ENCODE data around the gene IL16.
"Not testable (repeated sequence)": the region's sequence is repeated elsewhere in the genome, so short reads cannot be mapped to it uniquely, and the experiment has no call there.

The IL16 gene

DNA sequence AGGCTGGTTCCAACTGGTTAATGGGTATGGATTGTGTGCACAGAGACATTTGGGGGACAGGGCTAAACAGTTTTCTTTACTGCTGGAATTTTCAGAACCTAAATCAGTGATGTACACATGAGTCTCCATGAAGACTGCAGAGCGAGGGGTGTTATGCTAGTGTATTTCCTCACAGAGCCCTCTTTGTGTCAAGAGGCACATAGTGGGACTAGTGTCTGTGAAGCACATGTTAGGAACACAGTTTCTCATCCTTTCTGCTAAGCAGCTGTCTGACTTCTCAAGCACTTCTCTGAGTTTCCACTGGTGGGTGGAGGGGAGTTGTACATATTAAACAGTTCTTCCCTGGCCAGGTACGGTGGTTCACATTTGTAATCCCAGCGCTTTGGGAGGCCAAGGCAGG, 136.7 kb downstream of the IL16 start:
- H3K4me1 Mint-ChIP-seq (ENCODE audit: low read depth): peaks cover 7% of the 10 kb centered on the region
- no peaks in the 10 kb centered on the region for H3K9me3 Mint-ChIP-seq
- H3K27ac Mint-ChIP-seq: no peak overlapping the region
- no peaks in the 10 kb centered on the region for H3K36me3 Mint-ChIP-seq (ENCODE audit: low read depth)
- H3K27me3 Mint-ChIP-seq (ENCODE audit: low read depth): no peaks in the 10 kb centered on the region
- no peak overlapping the region for H3K4me3 Mint-ChIP-seq

DNA sequence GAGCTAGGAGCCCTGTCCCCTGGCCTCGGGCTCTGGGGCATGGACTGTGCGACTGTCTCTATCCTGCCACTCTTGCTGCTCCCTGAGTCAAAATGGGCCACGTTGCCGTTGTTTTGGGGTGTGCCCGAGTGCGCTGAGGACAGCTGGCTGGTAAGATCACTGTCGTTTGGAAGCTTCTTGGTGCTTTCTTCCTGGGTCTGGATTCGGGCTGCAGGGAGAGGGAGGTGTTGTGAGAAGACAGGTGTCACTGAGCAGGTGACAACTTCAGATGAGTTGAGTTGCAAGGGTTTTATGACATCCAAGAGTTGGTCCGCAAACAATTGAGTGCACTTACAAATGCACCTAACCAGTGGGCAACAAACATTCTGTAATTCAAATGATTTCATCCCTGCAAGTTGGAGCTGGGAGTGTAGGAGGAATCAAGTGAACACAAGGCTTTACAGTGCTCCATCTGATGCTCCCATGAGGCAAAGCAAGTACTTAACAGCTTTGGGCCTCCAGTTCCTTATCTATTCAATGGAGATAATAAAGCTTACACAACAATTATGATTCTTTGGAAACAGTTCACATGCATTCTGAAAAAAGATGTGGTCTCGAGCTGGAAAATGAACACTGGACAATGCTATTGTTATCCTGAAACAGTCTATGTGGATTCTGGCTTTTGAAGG, 138.2 kb downstream of the IL16 start:
- H3K27me3 Mint-ChIP-seq (ENCODE audit: low read depth): peaks cover 4% of the 10 kb centered on the region
- H3K4me1 Mint-ChIP-seq (ENCODE audit: low read depth): peaks cover 7% of the 10 kb centered on the region
- no peak overlapping the region for H3K27ac Mint-ChIP-seq
- H3K4me3 Mint-ChIP-seq: no peak overlapping the region
- H3K36me3 Mint-ChIP-seq (ENCODE audit: low read depth): no peaks in the 10 kb centered on the region
- no peaks in the 10 kb centered on the region for H3K9me3 Mint-ChIP-seq

DNA sequence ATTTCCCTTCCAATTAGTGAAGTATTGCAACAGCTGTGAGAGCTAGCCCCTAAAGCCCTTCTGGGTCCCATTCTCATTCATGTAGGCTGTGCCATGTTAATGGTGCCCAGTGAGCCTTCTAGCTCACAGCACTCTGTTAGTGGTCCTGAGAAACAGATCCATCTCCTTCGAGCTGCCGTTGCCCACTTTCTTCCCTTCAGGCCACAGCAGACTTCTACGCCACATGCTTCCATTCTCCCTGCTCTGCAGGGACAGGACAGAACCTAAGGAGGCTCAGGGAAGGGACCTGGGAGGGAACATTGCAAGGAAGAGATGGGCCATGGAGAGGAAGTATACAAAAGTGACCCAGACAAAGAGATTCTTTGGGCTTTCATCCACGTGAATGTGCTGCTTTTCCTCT, 139.0 kb downstream of the IL16 start:
- Mint-ChIP-seq H3K4me1 (ENCODE audit: low read depth) (peaks cover 7% of the 10 kb centered on the region), H3K4me3 (no peak overlapping the region), H3K27ac (no peak overlapping the region), H3K36me3 (ENCODE audit: low read depth) (no peaks in the 10 kb centered on the region), H3K9me3 (no peaks in the 10 kb centered on the region), H3K27me3 (ENCODE audit: low read depth) (peaks cover 6% of the 10 kb centered on the region)

DNA sequence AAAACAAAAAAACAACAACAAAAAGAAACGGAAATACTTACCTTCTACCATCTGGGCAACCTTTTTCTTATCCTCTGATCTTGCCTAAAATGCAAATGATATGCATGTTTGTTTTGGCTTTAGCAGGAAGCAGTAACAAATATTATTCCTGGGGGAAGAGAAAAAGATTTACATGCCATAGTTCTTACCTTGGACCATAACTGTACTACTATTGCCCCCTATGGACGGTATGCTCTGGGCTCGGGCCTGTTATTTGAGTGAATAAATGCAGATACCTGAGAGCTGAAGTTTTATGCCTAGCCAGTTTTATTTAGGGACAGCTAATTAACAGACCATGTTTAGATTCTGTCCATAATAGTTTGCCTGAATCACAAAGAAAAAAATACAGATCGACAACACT, 139.9 kb downstream of the IL16 start:
- Mint-ChIP-seq H3K4me3 (no peak overlapping the region), H3K27ac (no peak overlapping the region), H3K4me1 (ENCODE audit: low read depth) (peaks cover 3% of the 10 kb centered on the region), H3K27me3 (ENCODE audit: low read depth) (peaks cover 12% of the 10 kb centered on the region), H3K36me3 (ENCODE audit: low read depth) (no peaks in the 10 kb centered on the region), H3K9me3 (no peaks in the 10 kb centered on the region)

DNA sequence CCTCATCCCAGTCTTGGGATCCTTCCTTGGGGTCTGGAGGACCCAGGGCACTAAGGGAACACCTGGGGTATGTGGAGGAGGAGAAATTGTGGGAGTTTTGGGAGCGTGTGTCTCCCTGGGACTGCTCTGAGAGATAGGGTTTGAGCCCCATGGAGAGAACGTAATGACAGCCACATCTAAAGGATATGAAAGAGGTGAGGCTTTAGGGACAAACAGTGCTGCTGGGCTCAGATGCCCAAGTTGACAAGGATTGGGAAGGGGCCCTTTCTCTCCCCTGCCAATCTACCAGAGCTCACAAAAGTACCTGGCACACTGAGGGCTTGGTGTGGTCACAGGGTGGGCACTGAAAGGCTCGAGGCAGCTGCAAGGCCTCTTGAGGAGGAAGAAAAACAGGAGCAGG, 140.6 kb downstream of the IL16 start:
- H3K27ac Mint-ChIP-seq: no peak overlapping the region
- peaks cover 3% of the 10 kb centered on the region for H3K4me1 Mint-ChIP-seq (ENCODE audit: low read depth)
- H3K36me3 Mint-ChIP-seq (ENCODE audit: low read depth): no peaks in the 10 kb centered on the region
- no peaks in the 10 kb centered on the region for H3K9me3 Mint-ChIP-seq
- peaks cover 12% of the 10 kb centered on the region for H3K27me3 Mint-ChIP-seq (ENCODE audit: low read depth)
- H3K4me3 Mint-ChIP-seq: no peak overlapping the region

DNA sequence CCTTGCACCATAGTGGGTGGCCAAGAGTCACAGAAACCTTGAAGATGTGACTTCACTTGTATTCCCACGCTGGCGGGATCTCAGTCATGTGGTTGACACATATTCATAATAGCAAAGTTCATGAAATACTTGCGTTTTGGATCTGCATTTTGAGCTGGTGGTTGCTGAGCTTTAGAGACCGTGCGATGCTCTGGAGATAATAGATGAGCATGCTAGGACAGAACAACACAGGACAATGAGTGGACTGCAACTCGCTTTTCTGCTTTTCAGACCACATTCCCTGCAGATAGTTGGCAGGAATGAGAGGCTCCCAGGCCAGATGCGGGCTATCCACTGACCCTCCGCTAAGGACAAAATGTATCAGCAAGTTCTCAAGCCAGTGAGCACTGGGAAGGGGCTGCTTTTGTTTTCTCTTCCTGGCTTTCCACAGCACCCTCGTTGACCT, 141.1 kb downstream of the IL16 start:
- Mint-ChIP-seq H3K36me3 (ENCODE audit: low read depth) (no peaks in the 10 kb centered on the region), H3K27ac (no peak overlapping the region), H3K9me3 (no peaks in the 10 kb centered on the region), H3K4me3 (no peak overlapping the region), H3K4me1 (ENCODE audit: low read depth) (peaks cover 3% of the 10 kb centered on the region), H3K27me3 (ENCODE audit: low read depth) (peaks cover 12% of the 10 kb centered on the region)

DNA sequence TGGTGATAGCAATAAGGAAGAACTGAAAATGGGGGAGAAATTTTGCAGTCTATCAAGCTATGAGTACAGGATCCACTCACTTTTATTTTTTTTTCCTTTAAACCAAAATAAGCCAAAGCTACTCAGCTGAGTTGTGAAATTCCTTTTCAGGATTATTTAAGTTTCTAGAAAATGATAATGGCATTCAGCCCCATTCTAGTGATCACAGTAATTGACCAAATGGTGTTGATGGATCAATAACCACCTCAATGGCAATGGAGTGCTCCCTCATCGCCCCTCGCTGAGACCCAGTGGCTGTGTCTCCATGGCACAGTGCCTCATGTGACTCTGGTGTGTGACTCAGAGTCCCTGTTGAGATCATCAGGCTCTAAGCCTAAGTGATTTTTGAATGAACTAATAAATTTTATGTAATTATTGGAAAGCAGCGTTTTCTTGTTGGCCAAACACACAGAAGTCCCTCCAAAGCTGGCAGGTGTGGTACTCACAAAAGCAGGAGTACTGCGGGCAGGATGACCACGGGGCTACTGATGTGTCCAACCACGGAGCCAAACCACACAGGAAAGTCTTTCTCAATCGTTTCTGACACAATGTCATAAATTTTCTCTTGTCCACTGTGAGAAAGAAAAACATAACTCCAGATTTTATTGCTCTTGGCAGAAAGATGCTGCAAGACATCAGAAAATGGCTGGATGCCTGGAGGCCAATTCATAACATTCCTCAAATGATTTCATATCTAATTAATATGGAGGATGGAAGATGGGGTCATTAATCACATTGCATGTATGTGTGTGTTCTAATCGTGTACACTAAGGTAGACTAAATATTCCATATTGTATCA, 141.7 kb downstream of the IL16 start:
- Mint-ChIP-seq H3K36me3 (ENCODE audit: low read depth) (no peaks in the 10 kb centered on the region), H3K27me3 (ENCODE audit: low read depth) (peaks cover 12% of the 10 kb centered on the region), H3K27ac (no peak overlapping the region), H3K4me3 (no peak overlapping the region), H3K9me3 (no peaks in the 10 kb centered on the region), H3K4me1 (ENCODE audit: low read depth) (peaks cover 3% of the 10 kb centered on the region)

DNA sequence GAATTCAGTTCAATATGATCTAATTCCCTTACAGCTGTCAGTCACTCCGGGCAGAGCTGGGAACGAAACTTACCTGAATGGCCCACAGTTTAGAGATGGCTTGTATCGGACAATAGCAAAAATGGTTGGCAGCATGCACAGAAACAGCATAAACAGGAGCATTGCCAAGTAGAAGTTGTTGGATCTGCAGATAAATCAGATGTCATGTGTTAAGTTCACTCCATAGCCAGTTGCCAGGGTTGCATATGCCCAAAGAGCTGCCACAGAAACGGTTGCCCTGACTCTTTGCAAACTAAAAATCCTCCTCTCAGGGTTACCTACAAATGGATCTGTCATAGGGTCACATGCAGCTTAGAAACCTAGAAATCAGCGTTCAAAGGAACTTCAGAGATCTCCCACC, 142.6 kb downstream of the IL16 start:
- H3K36me3 Mint-ChIP-seq (ENCODE audit: low read depth): no peaks in the 10 kb centered on the region
- no peak overlapping the region for H3K27ac Mint-ChIP-seq
- H3K27me3 Mint-ChIP-seq (ENCODE audit: low read depth): peaks cover 12% of the 10 kb centered on the region
- peaks cover 3% of the 10 kb centered on the region for H3K4me1 Mint-ChIP-seq (ENCODE audit: low read depth)
- no peak overlapping the region for H3K4me3 Mint-ChIP-seq
- H3K9me3 Mint-ChIP-seq: no peaks in the 10 kb centered on the region

DNA sequence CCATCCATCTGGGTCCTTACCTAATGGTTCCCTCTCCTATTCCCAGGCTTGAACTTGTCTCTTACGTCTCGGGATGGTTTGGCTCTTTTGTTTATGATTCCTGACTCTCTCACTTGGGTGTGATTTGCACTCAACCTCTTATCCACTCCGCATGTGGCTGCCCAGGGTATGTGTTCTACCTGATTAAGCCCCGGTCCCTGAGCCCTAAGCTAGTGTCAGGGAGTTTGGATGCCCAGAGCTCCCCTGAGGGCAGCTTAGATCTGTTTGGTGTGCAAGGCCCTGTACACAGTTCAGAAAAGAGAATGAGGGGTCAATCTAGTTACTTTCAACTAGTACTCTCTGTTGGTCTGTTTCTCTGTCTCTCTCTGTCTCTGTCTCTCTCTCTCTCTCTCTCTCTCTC, 143.2 kb downstream of the IL16 start:
- peaks cover 3% of the 10 kb centered on the region for H3K4me1 Mint-ChIP-seq (ENCODE audit: low read depth)
- H3K27me3 Mint-ChIP-seq (ENCODE audit: low read depth): peaks cover 12% of the 10 kb centered on the region
- H3K36me3 Mint-ChIP-seq (ENCODE audit: low read depth): no peaks in the 10 kb centered on the region
- H3K4me3 Mint-ChIP-seq: no peak overlapping the region
- H3K27ac Mint-ChIP-seq: no peak overlapping the region
- H3K9me3 Mint-ChIP-seq: no peaks in the 10 kb centered on the region

DNA sequence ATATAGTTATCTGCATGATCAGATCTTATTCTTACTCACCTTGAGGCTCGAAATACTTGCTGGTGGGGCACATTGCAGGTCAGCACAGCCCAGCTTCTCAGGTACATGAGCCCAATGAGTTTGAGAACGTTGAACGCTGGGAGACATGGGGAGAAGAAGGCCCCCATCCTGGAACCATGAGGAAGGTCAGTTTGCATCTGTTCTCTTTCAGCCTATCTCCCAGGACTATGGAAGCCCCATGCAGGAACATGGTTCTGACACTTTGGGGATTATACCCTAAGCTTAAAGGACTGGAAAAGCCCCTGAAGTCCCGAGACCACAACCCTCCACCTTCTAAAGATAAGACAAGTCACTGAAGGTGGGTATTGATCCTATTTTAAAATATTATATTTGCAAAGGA, 144.7 kb downstream of the IL16 start:
- Mint-ChIP-seq H3K27ac (no peak overlapping the region), H3K4me1 (ENCODE audit: low read depth) (peaks cover 3% of the 10 kb centered on the region), H3K9me3 (no peaks in the 10 kb centered on the region), H3K27me3 (ENCODE audit: low read depth) (peaks cover 12% of the 10 kb centered on the region), H3K36me3 (ENCODE audit: low read depth) (no peaks in the 10 kb centered on the region), H3K4me3 (no peak overlapping the region)

DNA sequence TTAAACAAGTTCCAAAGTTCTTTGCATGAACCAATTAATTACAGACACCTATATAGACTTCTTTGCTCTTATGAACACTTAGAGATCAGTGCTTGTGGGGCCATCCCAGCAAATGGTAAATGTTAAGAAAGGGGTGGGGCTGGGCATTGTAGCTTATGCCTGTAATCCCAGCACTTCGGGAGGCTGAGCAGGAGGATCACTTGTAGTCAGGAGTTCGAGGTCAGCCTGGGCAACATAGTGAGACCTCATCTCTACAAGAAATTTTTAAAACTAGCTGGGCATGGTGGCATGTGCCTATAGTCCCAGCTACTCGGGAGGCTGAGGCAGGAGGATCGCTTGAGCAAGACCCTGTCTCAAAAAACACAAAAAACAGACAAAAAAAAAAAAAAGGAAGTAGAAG, 146.7 kb downstream of the IL16 start:
- Mint-ChIP-seq H3K9me3 (no peaks in the 10 kb centered on the region), H3K4me1 (ENCODE audit: low read depth) (no peaks in the 10 kb centered on the region), H3K4me3 (no peak overlapping the region), H3K36me3 (ENCODE audit: low read depth) (no peaks in the 10 kb centered on the region), H3K27me3 (ENCODE audit: low read depth) (peaks cover 12% of the 10 kb centered on the region), H3K27ac (no peak overlapping the region)

DNA sequence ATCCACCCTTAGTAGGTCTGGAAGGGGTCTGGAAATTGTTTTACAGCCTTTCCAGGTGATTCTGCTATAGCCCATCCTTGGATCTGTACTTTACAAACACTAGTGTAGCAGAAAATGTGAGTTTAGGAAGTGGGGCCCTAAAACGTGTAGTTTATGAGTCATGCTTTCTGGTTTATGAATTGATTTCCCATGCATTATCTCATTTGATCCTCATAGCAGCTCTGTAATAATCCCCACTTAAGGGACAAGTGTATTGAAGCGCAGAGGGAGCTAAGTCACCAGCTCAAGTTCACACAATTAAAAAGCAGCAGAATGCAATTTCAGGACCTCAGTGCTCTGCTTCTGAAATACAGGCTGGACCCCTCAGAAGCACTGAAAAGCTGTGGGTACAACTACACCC, 149.9 kb downstream of the IL16 start:
- H3K36me3 Mint-ChIP-seq (ENCODE audit: low read depth): no peaks in the 10 kb centered on the region
- H3K4me3 Mint-ChIP-seq: no peak overlapping the region
- peaks cover 4% of the 10 kb centered on the region for H3K27me3 Mint-ChIP-seq (ENCODE audit: low read depth)
- no peak overlapping the region for H3K27ac Mint-ChIP-seq
- no peaks in the 10 kb centered on the region for H3K4me1 Mint-ChIP-seq (ENCODE audit: low read depth)
- H3K9me3 Mint-ChIP-seq: no peaks in the 10 kb centered on the region

DNA sequence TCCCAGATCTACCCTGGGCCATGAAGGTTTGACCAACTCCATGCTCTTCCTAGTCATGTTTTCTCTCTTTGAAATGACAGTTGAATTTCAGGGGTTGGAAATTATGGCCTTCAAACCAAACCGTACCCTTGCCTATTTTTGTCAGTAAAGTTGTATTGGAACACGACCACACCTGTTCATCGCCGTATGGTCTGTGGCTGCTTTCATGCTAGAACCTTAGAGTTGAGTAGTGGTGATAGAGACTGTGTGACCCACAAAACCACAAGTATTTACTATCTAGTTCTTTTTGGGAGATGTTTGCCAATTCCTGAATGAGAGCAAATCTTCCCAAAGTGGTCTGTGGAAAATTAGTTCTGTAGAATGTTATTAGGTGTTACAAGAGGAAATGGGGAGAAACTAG, 151.2 kb downstream of the IL16 start:
- Mint-ChIP-seq H3K4me1 (ENCODE audit: low read depth) (no peaks in the 10 kb centered on the region), H3K4me3 (no peak overlapping the region), H3K36me3 (ENCODE audit: low read depth) (no peaks in the 10 kb centered on the region), H3K27ac (no peak overlapping the region), H3K9me3 (no peaks in the 10 kb centered on the region), H3K27me3 (ENCODE audit: low read depth) (peaks cover 4% of the 10 kb centered on the region)

DNA sequence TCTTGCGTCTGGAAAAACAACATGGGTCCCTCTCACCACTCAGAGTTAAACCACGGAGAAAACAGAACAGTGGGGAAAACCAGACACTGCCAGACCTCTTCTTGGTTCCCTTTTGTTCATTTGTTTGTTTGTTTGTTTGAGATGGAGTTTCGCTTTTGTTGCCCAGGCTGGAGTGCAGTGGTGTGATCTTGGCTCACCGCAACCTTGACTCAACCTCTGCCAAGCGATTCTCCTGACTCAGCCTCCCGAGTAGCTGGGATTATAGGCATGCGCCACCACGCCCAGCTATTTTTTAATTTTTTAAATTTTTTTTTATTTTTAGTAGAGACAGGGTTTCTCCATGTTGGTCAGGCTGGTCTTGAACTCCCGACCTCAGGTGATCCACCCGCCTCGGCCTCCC, 152.0 kb downstream of the IL16 start:
- not testable (repeated sequence) for H3K36me3 Mint-ChIP-seq (ENCODE audit: low read depth); H3K27ac Mint-ChIP-seq; H3K27me3 Mint-ChIP-seq (ENCODE audit: low read depth); H3K9me3 Mint-ChIP-seq; H3K4me3 Mint-ChIP-seq; H3K4me1 Mint-ChIP-seq (ENCODE audit: low read depth)

DNA sequence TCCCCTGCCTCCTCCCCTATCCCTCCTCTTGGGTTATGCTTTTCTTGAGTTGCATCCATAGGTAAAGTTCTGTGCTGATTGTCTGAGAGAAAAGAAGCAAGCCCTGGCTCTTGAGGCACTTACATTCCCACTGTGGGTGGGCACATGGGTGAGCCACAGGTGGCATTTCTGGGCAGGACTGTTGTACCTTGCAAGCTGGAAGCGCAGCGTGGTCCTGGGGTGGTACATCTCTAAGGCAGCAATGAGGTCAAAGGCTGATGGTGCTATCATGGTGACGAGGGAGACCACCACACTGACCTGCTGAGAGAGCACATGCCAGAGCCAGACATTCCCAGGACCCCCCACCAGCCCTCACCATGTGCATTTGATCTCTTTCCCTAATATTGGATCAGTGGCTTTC, 152.6 kb downstream of the IL16 start:
- no peaks in the 10 kb centered on the region for H3K9me3 Mint-ChIP-seq
- H3K36me3 Mint-ChIP-seq (ENCODE audit: low read depth): no peaks in the 10 kb centered on the region
- H3K27ac Mint-ChIP-seq: no peak overlapping the region
- no peak overlapping the region for H3K4me3 Mint-ChIP-seq
- H3K27me3 Mint-ChIP-seq (ENCODE audit: low read depth): peaks cover 7% of the 10 kb centered on the region
- H3K4me1 Mint-ChIP-seq (ENCODE audit: low read depth): no peaks in the 10 kb centered on the region

All from T-helper 1 cell treated with Interleukin-12 subunit alpha and Interleukin-12 subunit beta and Interleukin-4 antibody, amounts not matched to agents 30 μg/mL and 1 μg/mL, for 36 hours (primary cell).